Measurements from ENCODE around the gene PTGDR2.

Gene PTGDR2

GRCh38 chr11:60870733-60871377, 15.1 kb upstream of the PTGDR2 start:
- TF ChIP-seq CTCF (IDR thresholded peaks at IDR 0.05; ENCODE audit: low read depth, low read length), result no peak
- no peak overlapping the region for H3K4me3 ChIP-seq (ENCODE audit: low read depth, low read length)
- in situ Hi-C loops (cut with HindIII; ENCODE audit: low sequenced_read_pairs), result no loop called here
- DNase-seq (ENCODE audit: low read depth, low spot score), result no peak

GRCh38 chr11:60870276-60870675, 14.5 kb upstream of the PTGDR2 start:
- in situ Hi-C loops (cut with HindIII; ENCODE audit: low sequenced_read_pairs), result no loop called here
- DNase-seq (ENCODE audit: low read depth, low spot score), result no peak
- TF ChIP-seq CTCF (IDR thresholded peaks at IDR 0.05; ENCODE audit: low read depth, low read length), result no peak
- no peak overlapping the region for H3K4me3 ChIP-seq (ENCODE audit: low read depth, low read length)

- DNase-seq (ENCODE audit: low read depth, low spot score), result no peak
- no peak overlapping the region for H3K4me3 ChIP-seq (ENCODE audit: low read depth, low read length)
- TF ChIP-seq CTCF (IDR thresholded peaks at IDR 0.05; ENCODE audit: low read depth, low read length), result no peak
- in situ Hi-C loops (cut with HindIII; ENCODE audit: low sequenced_read_pairs), result no loop called here
These were observed 13.7 kb upstream of the PTGDR2 start for GRCh38 chr11:60869451-60869825.

- in situ Hi-C loops (cut with HindIII; ENCODE audit: low sequenced_read_pairs), result no loop called here
- no peak for TF ChIP-seq CTCF (IDR thresholded peaks at IDR 0.05; ENCODE audit: low read depth, low read length)
- no peak for DNase-seq (ENCODE audit: low read depth, low spot score)
- H3K4me3 ChIP-seq (ENCODE audit: low read depth, low read length), result no peak overlapping the region
These were observed 13.1 kb upstream of the PTGDR2 start for GRCh38 chr11:60868682-60869450.

- no peak for TF ChIP-seq CTCF (IDR thresholded peaks at IDR 0.05; ENCODE audit: low read depth, low read length)
- no peak for DNase-seq (ENCODE audit: low read depth, low spot score)
- in situ Hi-C loops (cut with HindIII; ENCODE audit: low sequenced_read_pairs), result no loop called here
- no peak overlapping the region for H3K4me3 ChIP-seq (ENCODE audit: low read depth, low read length)
These were observed 12.3 kb upstream of the PTGDR2 start for GRCh38 chr11:60867871-60868681.
